ENCODE measurements around the gene NRG3. TPM values are rescaled to one million over a fixed set of nuclear protein-coding genes. Genes with fewer than 3 reads are reported as not detected.

NRG3 gene
- total RNA-seq, 1 experiment from 2014 or later = not detected

GRCh38 chr10:82737549-82737948 is 862.6 kb downstream of the NRG3 start:
- Histone ChIP-seq H3K36me3 (ENCODE audit: control insufficient read depth in 1 of 2, insufficient read depth in 2 of 2, low read length in 2 of 2) (no peaks in the 10 kb centered on the region), H3K9me2 (ENCODE audit: insufficient read depth) (no peaks in the 10 kb centered on the region), H3K9ac (ENCODE audit: low read length) (no peak overlapping the region), H3K27me3 (ENCODE audit: insufficient read depth, low read length) (no peaks in the 10 kb centered on the region), H3K4me1 (ENCODE audit: control insufficient read depth in 1 of 2, insufficient read depth in 2 of 2, low read length in 2 of 2) (no peaks in the 10 kb centered on the region), H4K20me1 (ENCODE audit: insufficient read depth) (no peaks in the 10 kb centered on the region), H3K27ac (ENCODE audit: low read depth, low read length) (no peak overlapping the region), H3K9me3 (ENCODE audit: control insufficient read depth in 1 of 2, insufficient read depth in 1 of 2, low read depth in 1 of 2, low read length in 2 of 2) (peaks cover 0 to 3% of the 10 kb centered on the region in 2 experiments; a peak in 2 of 4 replicates), H3K79me2 (ENCODE audit: insufficient read depth, low read length) (no peaks in the 10 kb centered on the region), H3K4me2 (ENCODE audit: low read length) (no peak overlapping the region), H2AFZ (ENCODE audit: low read depth, low read length, poor library complexity, severe bottlenecking) (no peak overlapping the region), H3K4me3 (replicated peaks in 1 of 2; ENCODE audit: low read depth in 1 of 2, low read length in 2 of 2) (no peak overlapping the region)
- ChIA-PET CTCF (no interaction called here), RAD21 (ENCODE audit: low non-redundant PET in 1 of 2, low total read pairs in 2 of 2, uncharacterized antibody in 2 of 2, unreplicated experiment in 2 of 2) (no interaction called here), POLR2A (no interaction called here)
- no peak for ATAC-seq
- BruUV-seq (replicated peaks) = no TSS peak
- no peak for DNase-seq (ENCODE audit: low read depth, low spot score)
- intact Hi-C loops (cut with micrococcal nuclease) = no loop called here
- TF ChIP-seq SIN3A (IDR thresholded peaks at IDR 0.05; ENCODE audit: low read depth) = no peak
- TF ChIP-seq SP1 (IDR thresholded peaks at IDR 0.05; ENCODE audit: low read depth) = no peak
- no peak for TF ChIP-seq POLR2AphosphoS5 (IDR thresholded peaks at IDR 0.05; ENCODE audit: low read depth, low read length)
- TF ChIP-seq, protein P1, sequence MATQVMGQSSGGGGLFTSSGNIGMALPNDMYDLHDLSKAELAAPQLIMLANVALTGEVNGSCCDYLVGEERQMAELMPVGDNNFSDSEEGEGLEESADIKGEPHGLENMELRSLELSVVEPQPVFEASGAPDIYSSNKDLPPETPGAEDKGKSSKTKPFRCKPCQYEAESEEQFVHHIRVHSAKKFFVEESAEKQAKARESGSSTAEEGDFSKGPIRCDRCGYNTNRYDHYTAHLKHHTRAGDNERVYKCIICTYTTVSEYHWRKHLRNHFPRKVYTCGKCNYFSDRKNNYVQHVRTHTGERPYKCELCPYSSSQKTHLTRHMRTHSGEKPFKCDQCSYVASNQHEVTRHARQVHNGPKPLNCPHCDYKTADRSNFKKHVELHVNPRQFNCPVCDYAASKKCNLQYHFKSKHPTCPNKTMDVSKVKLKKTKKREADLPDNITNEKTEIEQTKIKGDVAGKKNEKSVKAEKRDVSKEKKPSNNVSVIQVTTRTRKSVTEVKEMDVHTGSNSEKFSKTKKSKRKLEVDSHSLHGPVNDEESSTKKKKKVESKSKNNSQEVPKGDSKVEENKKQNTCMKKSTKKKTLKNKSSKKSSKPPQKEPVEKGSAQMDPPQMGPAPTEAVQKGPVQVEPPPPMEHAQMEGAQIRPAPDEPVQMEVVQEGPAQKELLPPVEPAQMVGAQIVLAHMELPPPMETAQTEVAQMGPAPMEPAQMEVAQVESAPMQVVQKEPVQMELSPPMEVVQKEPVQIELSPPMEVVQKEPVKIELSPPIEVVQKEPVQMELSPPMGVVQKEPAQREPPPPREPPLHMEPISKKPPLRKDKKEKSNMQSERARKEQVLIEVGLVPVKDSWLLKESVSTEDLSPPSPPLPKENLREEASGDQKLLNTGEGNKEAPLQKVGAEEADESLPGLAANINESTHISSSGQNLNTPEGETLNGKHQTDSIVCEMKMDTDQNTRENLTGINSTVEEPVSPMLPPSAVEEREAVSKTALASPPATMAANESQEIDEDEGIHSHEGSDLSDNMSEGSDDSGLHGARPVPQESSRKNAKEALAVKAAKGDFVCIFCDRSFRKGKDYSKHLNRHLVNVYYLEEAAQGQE (IDR thresholded peaks at IDR 0.05; ENCODE audit: low read depth) = no peak
- TF ChIP-seq, protein P2, sequence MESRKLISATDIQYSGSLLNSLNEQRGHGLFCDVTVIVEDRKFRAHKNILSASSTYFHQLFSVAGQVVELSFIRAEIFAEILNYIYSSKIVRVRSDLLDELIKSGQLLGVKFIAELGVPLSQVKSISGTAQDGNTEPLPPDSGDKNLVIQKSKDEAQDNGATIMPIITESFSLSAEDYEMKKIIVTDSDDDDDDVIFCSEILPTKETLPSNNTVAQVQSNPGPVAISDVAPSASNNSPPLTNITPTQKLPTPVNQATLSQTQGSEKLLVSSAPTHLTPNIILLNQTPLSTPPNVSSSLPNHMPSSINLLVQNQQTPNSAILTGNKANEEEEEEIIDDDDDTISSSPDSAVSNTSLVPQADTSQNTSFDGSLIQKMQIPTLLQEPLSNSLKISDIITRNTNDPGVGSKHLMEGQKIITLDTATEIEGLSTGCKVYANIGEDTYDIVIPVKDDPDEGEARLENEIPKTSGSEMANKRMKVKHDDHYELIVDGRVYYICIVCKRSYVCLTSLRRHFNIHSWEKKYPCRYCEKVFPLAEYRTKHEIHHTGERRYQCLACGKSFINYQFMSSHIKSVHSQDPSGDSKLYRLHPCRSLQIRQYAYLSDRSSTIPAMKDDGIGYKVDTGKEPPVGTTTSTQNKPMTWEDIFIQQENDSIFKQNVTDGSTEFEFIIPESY (IDR thresholded peaks at IDR 0.05; ENCODE audit: extremely low read depth, insufficient replicate concordance, low read length) = no peak
- no peak for TF ChIP-seq EZH2phosphoT487 (IDR thresholded peaks at IDR 0.05; ENCODE audit: borderline replicate concordance)
- no peak for TF ChIP-seq TCF7L2 (IDR thresholded peaks at IDR 0.05; ENCODE audit: borderline replicate concordance, extremely low read depth, insufficient read depth, insufficient read length)
- TF ChIP-seq RAD21 (IDR thresholded peaks at IDR 0.05; ENCODE audit: low read depth) = no peak
